BJ (cell line): Measurements from ENCODE around the gene SETDB2. TPM values are rescaled to one million over a fixed set of nuclear protein-coding genes. Genes with fewer than 3 reads are reported as not detected.

Experiments used
- CTCF ChIA-PET: fragments of 350-600 bp; formaldehyde crosslinking; extraction: SDS; loops from one replicate; lab custom pipeline; 2021; ENCODE audit warnings: antibody characterized with exemption, inconsistent platforms; lab: Yijun Ruan, JAX
- POLR2A ChIA-PET: fragments of 300-600 bp; sonication (Branson Sonifier 250); formaldehyde crosslinking; extraction: SDS; loops from one replicate; lab custom pipeline; 2021; ENCODE audit warnings: antibody characterized with exemption; lab: Charles Lee
- DNase-seq: peaks from one replicate; pipeline ENCODE4 v3.0.0-alpha.2; 2011; ENCODE audit warnings: low read depth
- H3K27me3 ChIP-seq: 2 replicates; pipeline ENCODE4 v1.6.0; 2011; ENCODE audit warnings: low read length; ENCODE audit not compliant: control insufficient read depth, insufficient read depth
- H3K36me3 ChIP-seq: 2 replicates; pipeline ENCODE4 v1.5.1; 2011; ENCODE audit warnings: low read length; ENCODE audit not compliant: control insufficient read depth, insufficient read depth
- H3K4me3 ChIP-seq: 2 replicates; pipeline ENCODE4 v1.5.1; 2011; ENCODE audit warnings: low read depth, mild to moderate bottlenecking, control low read depth, low read length
- CTCF ChIP-seq: IDR thresholded peaks from 2 replicates; pipeline ENCODE4 v1.5.1; 2011; ENCODE audit warnings: low read depth, mild to moderate bottlenecking, control low read depth, inconsistent platforms, low read length, moderate library complexity; ENCODE audit not compliant: insufficient read depth
- polyA plus RNA-seq: library from polyadenylated mRNA; depleted of rRNA; stranded (reverse); fragments of >200 nt; gene quantifications from 2 replicates; pipeline ENCODE4 v1.2.3, GENCODE V29; 2011; rRNA removed

Gene SETDB2
- polyA plus RNA-seq, 1 experiment = 2.3 TPM

GRCh38 chr13:49540552-49540951 lies 96.5 kb downstream of the SETDB2 start:
- ChIA-PET CTCF (no interaction called here), POLR2A (no interaction called here)
- no peak overlapping the region for H3K4me3 ChIP-seq
- H3K36me3 ChIP-seq = no peaks in the 10 kb centered on the region
- DNase-seq = no peak
- H3K27me3 ChIP-seq = no peaks in the 10 kb centered on the region
- no peak for TF ChIP-seq CTCF

GRCh38 chr13:49543656-49544055 lies 99.6 kb downstream of the SETDB2 start:
- CTCF ChIA-PET = no interaction called here
- no peaks in the 10 kb centered on the region for H3K27me3 ChIP-seq
- H3K36me3 ChIP-seq = no peaks in the 10 kb centered on the region; the same call in 1 of the 2 replicates
- TF ChIP-seq CTCF = no peak
- POLR2A ChIA-PET = no interaction called here
- no peak for DNase-seq
- H3K4me3 ChIP-seq = no peak overlapping the region

Other genes with a start within 250 kb of the SETDB2 start
- gene MLNR, start 223.9 kb upstream of the SETDB2 start, polyA plus RNA-seq = not detected in 2 replicates
- 2.2 and 3.2 TPM in 2 replicates for gene CDADC1, start 196.3 kb upstream of the SETDB2 start, polyA plus RNA-seq
- 6.5 and 9.4 TPM in 2 replicates for gene CAB39L, start 210 bp upstream of the SETDB2 start, polyA plus RNA-seq
- gene PHF11, start 51.7 kb downstream of the SETDB2 start, polyA plus RNA-seq = 18.7 and 28.8 TPM in 2 replicates
- 8.0 and 11.6 TPM in 2 replicates for gene RCBTB1, start 141.3 kb downstream of the SETDB2 start, polyA plus RNA-seq
- gene ARL11, start 184.2 kb downstream of the SETDB2 start, polyA plus RNA-seq = not detected in 2 replicates
- 43.3 and 52.2 TPM in 2 replicates for gene EBPL, start 247.2 kb downstream of the SETDB2 start, polyA plus RNA-seq